GM06990 (cell line): ENCODE measurements around the gene NAALADL2.

ENCODE experiments used
- DNase-seq: peaks from one replicate; pipeline ENCODE4 v3.0.0-alpha.2; 2011; ENCODE audit not compliant: insufficient read length; ENCODE audit errors: extremely low read depth
- H3K27me3 ChIP-seq: replicated peaks from 2 replicates; pipeline ENCODE4 v1.6.0; 2011; ENCODE audit warnings: low read length; ENCODE audit not compliant: control insufficient read depth, insufficient read depth
- H3K36me3 ChIP-seq: 2 replicates; pipeline ENCODE4 v1.5.1; 2011; ENCODE audit warnings: low read length; ENCODE audit not compliant: control insufficient read depth, insufficient read depth
- H3K4me3 ChIP-seq: replicated peaks from 2 replicates; pipeline ENCODE4 v1.5.1; 2011; ENCODE audit warnings: low read depth, mild to moderate bottlenecking, control low read depth, low read length
- TF ChIP-seq, protein P1 (sequence below): IDR thresholded peaks from 2 replicates; pipeline ENCODE4 v1.5.1; 2011; ENCODE audit warnings: low read length, control low read depth, mild to moderate bottlenecking, inconsistent platforms; ENCODE audit not compliant: insufficient read depth, poor library complexity, severe bottlenecking

The NAALADL2 gene

GRCh38 chr3:175381685-175382084 lies 522.6 kb downstream of the NAALADL2 start:
- Histone ChIP-seq H3K27me3 (no peaks in the 10 kb centered on the region), H3K4me3 (no peak overlapping the region), H3K36me3 (no peaks in the 10 kb centered on the region)
- TF ChIP-seq, protein P1, sequence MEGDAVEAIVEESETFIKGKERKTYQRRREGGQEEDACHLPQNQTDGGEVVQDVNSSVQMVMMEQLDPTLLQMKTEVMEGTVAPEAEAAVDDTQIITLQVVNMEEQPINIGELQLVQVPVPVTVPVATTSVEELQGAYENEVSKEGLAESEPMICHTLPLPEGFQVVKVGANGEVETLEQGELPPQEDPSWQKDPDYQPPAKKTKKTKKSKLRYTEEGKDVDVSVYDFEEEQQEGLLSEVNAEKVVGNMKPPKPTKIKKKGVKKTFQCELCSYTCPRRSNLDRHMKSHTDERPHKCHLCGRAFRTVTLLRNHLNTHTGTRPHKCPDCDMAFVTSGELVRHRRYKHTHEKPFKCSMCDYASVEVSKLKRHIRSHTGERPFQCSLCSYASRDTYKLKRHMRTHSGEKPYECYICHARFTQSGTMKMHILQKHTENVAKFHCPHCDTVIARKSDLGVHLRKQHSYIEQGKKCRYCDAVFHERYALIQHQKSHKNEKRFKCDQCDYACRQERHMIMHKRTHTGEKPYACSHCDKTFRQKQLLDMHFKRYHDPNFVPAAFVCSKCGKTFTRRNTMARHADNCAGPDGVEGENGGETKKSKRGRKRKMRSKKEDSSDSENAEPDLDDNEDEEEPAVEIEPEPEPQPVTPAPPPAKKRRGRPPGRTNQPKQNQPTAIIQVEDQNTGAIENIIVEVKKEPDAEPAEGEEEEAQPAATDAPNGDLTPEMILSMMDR = no peak
- no peak for DNase-seq

- H3K27me3 ChIP-seq = no peaks in the 10 kb centered on the region
- H3K36me3 ChIP-seq = no peaks in the 10 kb centered on the region
- TF ChIP-seq, protein P1 = no peak
- H3K4me3 ChIP-seq = no peak overlapping the region
- DNase-seq = no peak
These were observed 524.2 kb downstream of the NAALADL2 start for GRCh38 chr3:175383371-175383770.

- no peak for DNase-seq
- no peaks in the 10 kb centered on the region for H3K36me3 ChIP-seq
- H3K27me3 ChIP-seq = no peaks in the 10 kb centered on the region
- no peak overlapping the region for H3K4me3 ChIP-seq
- TF ChIP-seq, protein P1 = no peak
These were observed 524.7 kb downstream of the NAALADL2 start for GRCh38 chr3:175383813-175384212.

DNA sequence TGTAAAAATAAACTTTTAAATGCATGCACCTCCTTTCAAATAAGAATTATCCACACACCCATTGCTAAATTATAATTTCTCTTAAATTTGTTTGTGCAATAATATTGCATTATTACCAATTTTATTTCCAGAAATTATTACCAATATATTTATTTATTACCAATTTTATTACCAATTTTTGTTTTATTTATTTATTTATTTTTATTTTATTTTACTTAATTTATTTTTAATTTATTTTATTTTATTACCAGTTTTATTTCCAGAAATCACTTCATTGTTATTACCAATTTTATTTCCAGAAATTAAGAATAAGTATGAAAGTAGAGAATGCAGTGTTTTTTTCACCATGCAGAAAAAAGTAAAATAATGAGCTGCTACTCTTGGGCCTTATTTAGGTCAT lies 525.4 kb downstream of the NAALADL2 start:
- TF ChIP-seq, protein P1 = no peak
- Histone ChIP-seq H3K36me3 (no peaks in the 10 kb centered on the region), H3K27me3 (no peaks in the 10 kb centered on the region), H3K4me3 (no peak overlapping the region)
- no peak for DNase-seq

DNA sequence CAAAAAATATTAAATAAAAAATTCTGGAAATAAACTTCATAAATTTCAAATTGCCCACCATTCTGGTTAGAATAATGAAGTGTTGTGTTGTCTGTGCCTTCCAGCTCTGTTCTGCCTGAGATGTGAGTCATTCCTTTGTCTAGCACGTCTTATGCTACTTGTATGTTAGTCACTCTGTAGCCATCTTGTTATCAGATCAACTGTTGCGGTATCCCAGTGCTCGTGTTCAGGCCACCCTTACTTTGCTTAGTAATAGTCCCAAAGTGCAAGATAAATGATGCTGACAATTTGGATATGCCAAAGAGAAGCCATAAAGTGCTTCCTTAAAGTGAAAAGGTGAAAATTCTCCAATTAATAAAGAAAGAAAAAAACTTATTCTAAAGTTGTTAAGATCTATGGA lies 527.5 kb downstream of the NAALADL2 start:
- TF ChIP-seq, protein P1 = no peak
- H3K4me3 ChIP-seq = no peak overlapping the region
- DNase-seq = no peak
- no peaks in the 10 kb centered on the region for H3K36me3 ChIP-seq
- H3K27me3 ChIP-seq = no peaks in the 10 kb centered on the region

- TF ChIP-seq, protein P1 = no peak
- no peaks in the 10 kb centered on the region for H3K27me3 ChIP-seq
- no peak for DNase-seq
- H3K36me3 ChIP-seq = no peaks in the 10 kb centered on the region
- no peak overlapping the region for H3K4me3 ChIP-seq
These were observed 530.4 kb downstream of the NAALADL2 start for GRCh38 chr3:175389560-175389959.
